Measurements from ENCODE around the gene GABPB2.

Gene GABPB2

GRCh38 chr1:151164732-151165280, 94.2 kb downstream of the GABPB2 start:
- DNase-seq, result no peak
- TF ChIP-seq CTCF (IDR thresholded peaks at IDR 0.05), result no peak
- H3K36me3 Mint-ChIP-seq (ENCODE audit: low read depth), result peaks cover 40% of the 10 kb centered on the region
- H3K4me1 Mint-ChIP-seq, result peaks cover 44% of the 10 kb centered on the region
- H3K9me3 Mint-ChIP-seq, result no peaks in the 10 kb centered on the region
- peak overlapping the region; percentile 99 for H3K4me3 Mint-ChIP-seq
- peaks cover 2% of the 10 kb centered on the region for H3K27me3 Mint-ChIP-seq (ENCODE audit: low read depth, poor library complexity)
- H3K27ac Mint-ChIP-seq, result peak overlapping the region; percentile 99

- peak; percentile 57 for DNase-seq
- H3K27ac Mint-ChIP-seq, result peak overlapping the region; percentile 99
- no peaks in the 10 kb centered on the region for H3K9me3 Mint-ChIP-seq
- no peak for TF ChIP-seq CTCF (IDR thresholded peaks at IDR 0.05)
- H3K4me3 Mint-ChIP-seq, result peak overlapping the region; percentile 99
- H3K4me1 Mint-ChIP-seq, result peaks cover 45% of the 10 kb centered on the region
- peaks cover 2% of the 10 kb centered on the region for H3K27me3 Mint-ChIP-seq (ENCODE audit: low read depth, poor library complexity)
- H3K36me3 Mint-ChIP-seq (ENCODE audit: low read depth), result peaks cover 37% of the 10 kb centered on the region
Observed at GRCh38 chr1:151165281-151165737, 94.7 kb downstream of the GABPB2 start.

- no peaks in the 10 kb centered on the region for H3K9me3 Mint-ChIP-seq
- H3K27ac Mint-ChIP-seq, result peak within 1 kb of the TSS; percentile 99
- DNase-seq, result peak; percentile 87
- peak within 1 kb of the TSS; percentile 99 for H3K4me3 Mint-ChIP-seq
- H3K4me1 Mint-ChIP-seq, result peaks cover 45% of the 10 kb centered on the region
- no peak for TF ChIP-seq CTCF (IDR thresholded peaks at IDR 0.05)
- peaks cover 31% of the 10 kb centered on the region for H3K36me3 Mint-ChIP-seq (ENCODE audit: low read depth)
- H3K27me3 Mint-ChIP-seq (ENCODE audit: low read depth, poor library complexity), result peaks cover 2% of the 10 kb centered on the region
Observed at GRCh38 chr1:151165738-151166504, 95.4 kb downstream of the GABPB2 start, which contains the start of the genes LYSMD1 and SCNM1. Gene LYSMD1, minus strand, starts transcription at chr1:151165902. Its CDS starts 644 bp downstream, at chr1:151165258. Gene SCNM1, plus strand, starts transcription at chr1:151166144. Its CDS starts 9 bp downstream, at chr1:151166153.

- peak; percentile 24 for DNase-seq
- H3K4me3 Mint-ChIP-seq, result peak overlapping the region; percentile 99
- no peaks in the 10 kb centered on the region for H3K9me3 Mint-ChIP-seq
- no peak for TF ChIP-seq CTCF (IDR thresholded peaks at IDR 0.05)
- H3K4me1 Mint-ChIP-seq, result peaks cover 45% of the 10 kb centered on the region
- peaks cover 2% of the 10 kb centered on the region for H3K27me3 Mint-ChIP-seq (ENCODE audit: low read depth, poor library complexity)
- H3K27ac Mint-ChIP-seq, result peak overlapping the region; percentile 99
- H3K36me3 Mint-ChIP-seq (ENCODE audit: low read depth), result peaks cover 27% of the 10 kb centered on the region
Observed at GRCh38 chr1:151166505-151166956, 96.0 kb downstream of the GABPB2 start.

- H3K4me3 Mint-ChIP-seq, result peak overlapping the region; percentile 99
- no peaks in the 10 kb centered on the region for H3K9me3 Mint-ChIP-seq
- peaks cover 21% of the 10 kb centered on the region for H3K36me3 Mint-ChIP-seq (ENCODE audit: low read depth)
- no peak for TF ChIP-seq CTCF (IDR thresholded peaks at IDR 0.05)
- peaks cover 45% of the 10 kb centered on the region for H3K4me1 Mint-ChIP-seq
- H3K27ac Mint-ChIP-seq, result peak overlapping the region; percentile 26
- DNase-seq, result no peak
- H3K27me3 Mint-ChIP-seq (ENCODE audit: low read depth, poor library complexity), result peaks cover 2% of the 10 kb centered on the region
Observed at GRCh38 chr1:151167116-151167515, 96.6 kb downstream of the GABPB2 start.
